Muscle layer of colon (tissue), 2 donors: Measurements from ENCODE around the gene SPSB3.

Experiments
- H3K27ac ChIP-seq: one replicate; pipeline ENCODE4 v1.7.0; 2013; ENCODE audit warnings: low read depth, mild to moderate bottlenecking, low read length, moderate library complexity
- H3K27me3 ChIP-seq, 2 donors: one replicate each; pipeline ENCODE4 v1.7.0; 2013; ENCODE audit warnings: low read length in 2 of 2, mild to moderate bottlenecking in 2 of 2; ENCODE audit not compliant: insufficient read depth in 2 of 2, control insufficient read depth in 1 of 2
- H3K36me3 ChIP-seq: one replicate; pipeline ENCODE4 v1.7.0; 2013; ENCODE audit warnings: mild to moderate bottlenecking, low read length; ENCODE audit not compliant: insufficient read depth
- H3K4me1 ChIP-seq: one replicate; pipeline ENCODE4 v1.7.0; 2013; ENCODE audit warnings: mild to moderate bottlenecking, low read length; ENCODE audit not compliant: insufficient read depth
- H3K4me3 ChIP-seq, 2 donors: one replicate each; pipeline ENCODE4 v1.7.0; 2013; ENCODE audit warnings: low read length in 2 of 2, low read depth in 1 of 2, mild to moderate bottlenecking in 1 of 2, moderate library complexity in 1 of 2
- H3K9ac ChIP-seq: one replicate; pipeline ENCODE4 v1.7.0; 2013; ENCODE audit warnings: low read length
- H3K9me3 ChIP-seq: one replicate; pipeline ENCODE4 v1.7.0; 2013; ENCODE audit warnings: mild to moderate bottlenecking, low read length
- donor health status: abdominal sarcoma.
- donor health status: Adenocarcinoma of cecum.

SPSB3 gene

GRCh38 chr16:1782408-1783264, at the start of gene SPSB3, which contains the start of gene NUBP2:
Gene SPSB3, minus strand, starts transcription at chr16:1782571. Its CDS starts 1,088 bp downstream, at chr16:1781483.
Gene NUBP2, plus strand, starts transcription at chr16:1782960. Its CDS starts 61 bp downstream, at chr16:1783021.
- H3K9ac ChIP-seq, result peak within 1 kb of the TSS; percentile 76
- no peaks in the 10 kb centered on the region for H3K9me3 ChIP-seq
- H3K27ac ChIP-seq, result peak within 1 kb of the TSS; percentile 80
- H3K4me3 ChIP-seq, result peak within 1 kb of the TSS; percentile 80 to 97
- peaks cover 24% of the 10 kb centered on the region for H3K36me3 ChIP-seq
- H3K27me3 ChIP-seq, result no peaks in the 10 kb centered on the region
- peaks cover 28% of the 10 kb centered on the region for H3K4me1 ChIP-seq

GRCh38 chr16:1831186-1832075, 49.1 kb upstream of the SPSB3 start:
- H3K9ac ChIP-seq, result no peak overlapping the region
- peaks cover 20% of the 10 kb centered on the region for H3K4me1 ChIP-seq
- no peak overlapping the region for H3K4me3 ChIP-seq
- peaks cover 15% of the 10 kb centered on the region for H3K36me3 ChIP-seq
- H3K27ac ChIP-seq, result no peak overlapping the region
- no peaks in the 10 kb centered on the region for H3K9me3 ChIP-seq
- H3K27me3 ChIP-seq, result no peaks in the 10 kb centered on the region

GRCh38 chr16:1830213-1830612, 47.8 kb upstream of the SPSB3 start:
- H3K27ac ChIP-seq, result no peak overlapping the region
- H3K27me3 ChIP-seq, result no peaks in the 10 kb centered on the region
- H3K9me3 ChIP-seq, result no peaks in the 10 kb centered on the region
- no peak overlapping the region for H3K4me3 ChIP-seq
- no peak overlapping the region for H3K9ac ChIP-seq
- H3K36me3 ChIP-seq, result peaks cover 15% of the 10 kb centered on the region
- H3K4me1 ChIP-seq, result peaks cover 27% of the 10 kb centered on the region

GRCh38 chr16:1828645-1829410, 46.5 kb upstream of the SPSB3 start:
- peak overlapping the region in 1 of 2 donors; percentile 41 for H3K4me3 ChIP-seq
- H3K27me3 ChIP-seq, result no peaks in the 10 kb centered on the region
- no peak overlapping the region for H3K9ac ChIP-seq
- no peaks in the 10 kb centered on the region for H3K9me3 ChIP-seq
- no peak overlapping the region for H3K27ac ChIP-seq
- peaks cover 40% of the 10 kb centered on the region for H3K4me1 ChIP-seq
- H3K36me3 ChIP-seq, result peaks cover 15% of the 10 kb centered on the region

- Histone ChIP-seq H3K27ac (peak within 1 kb of the TSS; percentile 84), H3K9me3 (no peaks in the 10 kb centered on the region), H3K36me3 (peaks cover 25% of the 10 kb centered on the region), H3K9ac (peak within 1 kb of the TSS; percentile 44), H3K4me3 (peak within 1 kb of the TSS; percentile 93 to 99), H3K27me3 (no peaks in the 10 kb centered on the region), H3K4me1 (peaks cover 42% of the 10 kb centered on the region)
These were observed 44.6 kb upstream of the SPSB3 start, which contains the start of the genes FAHD1 and HAGH for GRCh38 chr16:1826691-1827573. Gene FAHD1, plus strand, starts transcription at chr16:1827206. Its CDS starts 33 bp downstream, at chr16:1827239. Gene HAGH, minus strand, starts transcription at chr16:1826825. Its CDS starts 38 bp downstream, at chr16:1826787.

GRCh38 chr16:1825864-1826690, 43.7 kb upstream of the SPSB3 start:
- Histone ChIP-seq H3K9ac (peak overlapping the region; percentile 44), H3K4me3 (peak overlapping the region; percentile 66 to 75), H3K27me3 (no peaks in the 10 kb centered on the region), H3K27ac (peak overlapping the region; percentile 49), H3K9me3 (no peaks in the 10 kb centered on the region), H3K36me3 (peaks cover 28% of the 10 kb centered on the region), H3K4me1 (peaks cover 42% of the 10 kb centered on the region)

- peak overlapping the region; percentile 66 to 75 for H3K4me3 ChIP-seq
- H3K4me1 ChIP-seq, result peaks cover 42% of the 10 kb centered on the region
These were observed 43.1 kb upstream of the SPSB3 start for GRCh38 chr16:1825381-1825863.

GRCh38 chr16:1823821-1824220, 41.5 kb upstream of the SPSB3 start:
- no peak overlapping the region for H3K27ac ChIP-seq
- peaks cover 35% of the 10 kb centered on the region for H3K4me1 ChIP-seq
- H3K36me3 ChIP-seq, result peaks cover 38% of the 10 kb centered on the region
- H3K4me3 ChIP-seq, result no peak overlapping the region
- no peak overlapping the region for H3K9ac ChIP-seq
- no peaks in the 10 kb centered on the region for H3K27me3 ChIP-seq
- H3K9me3 ChIP-seq, result no peaks in the 10 kb centered on the region

More at GRCh38 chr16:1825381-1825863, 43.1 kb upstream of the SPSB3 start:
- no peaks in the 10 kb centered on the region for H3K9me3 ChIP-seq
- peaks cover 29% of the 10 kb centered on the region for H3K36me3 ChIP-seq
- peak overlapping the region; percentile 44 for H3K9ac ChIP-seq
- H3K27me3 ChIP-seq, result no peaks in the 10 kb centered on the region
- no peak overlapping the region for H3K27ac ChIP-seq

GRCh38 chr16:1822801-1823200, 40.4 kb upstream of the SPSB3 start:
- no peaks in the 10 kb centered on the region for H3K27me3 ChIP-seq
- no peak overlapping the region for H3K27ac ChIP-seq
- no peaks in the 10 kb centered on the region for H3K9me3 ChIP-seq
- H3K36me3 ChIP-seq, result peaks cover 38% of the 10 kb centered on the region
- H3K4me1 ChIP-seq, result peaks cover 25% of the 10 kb centered on the region
- H3K4me3 ChIP-seq, result no peak overlapping the region
- no peak overlapping the region for H3K9ac ChIP-seq
